Activated naive CD4-positive, alpha-beta T cell treated with anti-CD3 and anti-CD28 coated beads, Interleukin-2, amount 50 U/mL, for 72 hours (primary cell): ENCODE results near the gene DPF1. TPM values are rescaled to one million over a fixed set of nuclear protein-coding genes. Genes with fewer than 3 reads are reported as not detected.

Source experiments
- ATAC-seq, 2 donors: fragments of 150-1000 bp; cut with Tn5 transposase; 2 replicates each; pipeline ENCODE4 v1.10.0; 2021; ENCODE audit warnings: mild to moderate bottlenecking in 2 of 2, moderate library complexity in 2 of 2
- DNase-seq, 2 donors: peaks; one replicate each; pipeline ENCODE4 v3.0.0; 2021 to 2022; ENCODE audit warnings: low spot score in 2 of 2
- H3K27ac Mint-ChIP-seq, 2 donors: one replicate each; pipeline ENCODE4 v1.8.0; 2022; ENCODE audit warnings: mild to moderate bottlenecking in 2 of 2, mixed read lengths in 2 of 2
- H3K36me3 Mint-ChIP-seq, 2 donors: one replicate each; pipeline ENCODE4 v1.8.0; 2022; ENCODE audit warnings: mixed read lengths in 2 of 2
- H3K9me3 Mint-ChIP-seq, 2 donors: one replicate each; pipeline ENCODE4 v1.8.0; 2022; ENCODE audit warnings: mixed read lengths in 2 of 2
- total RNA-seq, 2 donors: library from RNA; stranded (reverse); gene quantifications; one replicate each; pipeline ENCODE4 v1.2.3, GENCODE V29; 2022

The DPF1 gene
- total RNA-seq, 2 donors from 2014 or later = 2.1 TPM; not detected in 1

DNA sequence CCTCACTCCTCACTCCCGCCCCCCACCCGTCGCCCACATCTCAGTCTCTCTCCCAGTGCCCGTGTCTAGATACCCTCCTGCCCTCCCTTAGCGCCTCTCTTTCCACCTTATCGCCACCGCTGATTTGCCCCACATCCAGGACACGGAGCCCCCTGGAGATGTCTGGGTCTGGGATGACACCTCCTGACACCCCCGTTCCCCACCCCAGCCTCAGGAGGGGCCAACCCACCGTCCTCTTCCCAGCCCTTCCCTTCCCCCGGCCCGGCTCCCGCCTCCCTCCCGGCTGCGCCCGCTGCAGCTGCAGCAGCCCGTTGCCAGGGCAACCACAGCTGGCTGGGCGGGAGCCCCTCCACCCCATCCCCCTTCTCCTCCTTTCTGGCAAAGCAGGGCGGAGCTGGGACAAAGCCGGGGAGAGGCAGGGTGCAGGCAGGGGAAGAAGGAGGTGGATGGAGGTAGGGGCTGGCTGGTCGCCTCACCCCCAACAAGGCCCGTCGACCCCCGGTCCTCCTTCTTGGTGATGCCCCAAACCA, 13.5 kb downstream of the DPF1 start:
- no peaks in the 10 kb centered on the region for H3K9me3 Mint-ChIP-seq
- DNase-seq = no peak
- no peak overlapping the region for H3K27ac Mint-ChIP-seq
- H3K36me3 Mint-ChIP-seq = peaks cover 4 to 10% of the 10 kb centered on the region in 2 donors
- no peak for ATAC-seq

- no peak for DNase-seq
- ATAC-seq = no peak
- Mint-ChIP-seq H3K36me3 (peaks cover 4 to 10% of the 10 kb centered on the region in 2 donors), H3K27ac (no peak overlapping the region), H3K9me3 (no peaks in the 10 kb centered on the region)
Observed at GRCh38 chr19:38209671-38210457, 14.2 kb downstream of the DPF1 start.

DNA sequence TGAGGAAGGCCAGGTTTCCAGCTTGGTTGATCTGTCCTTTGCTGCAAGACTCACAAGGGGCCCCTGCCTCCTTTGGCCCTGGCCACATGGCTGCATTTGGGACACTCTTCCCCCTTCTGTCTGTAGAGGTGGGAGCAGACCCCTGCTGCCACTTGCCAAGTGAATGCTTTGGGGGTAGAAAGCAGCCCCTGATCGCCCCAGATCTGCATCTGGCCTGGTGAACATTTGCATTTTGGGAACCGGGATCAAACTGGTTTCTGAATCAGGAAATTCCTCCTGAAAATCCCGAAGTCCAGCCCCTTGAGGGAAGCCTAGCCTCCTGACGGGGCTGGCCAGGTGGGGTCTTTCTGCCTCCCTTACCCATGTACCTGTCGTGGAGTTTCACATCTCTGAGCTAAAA, 14.9 kb downstream of the DPF1 start:
- Mint-ChIP-seq H3K36me3 (peaks cover 4 to 10% of the 10 kb centered on the region in 2 donors), H3K27ac (no peak overlapping the region), H3K9me3 (no peaks in the 10 kb centered on the region)
- DNase-seq (no peak), ATAC-seq (no peak)

GRCh38 chr19:38208571-38208970, 15.5 kb downstream of the DPF1 start:
- no peak overlapping the region for H3K27ac Mint-ChIP-seq
- peaks cover 0 to 10% of the 10 kb centered on the region in 2 donors for H3K36me3 Mint-ChIP-seq
- ATAC-seq = no peak
- H3K9me3 Mint-ChIP-seq = no peaks in the 10 kb centered on the region
- no peak for DNase-seq

DNA sequence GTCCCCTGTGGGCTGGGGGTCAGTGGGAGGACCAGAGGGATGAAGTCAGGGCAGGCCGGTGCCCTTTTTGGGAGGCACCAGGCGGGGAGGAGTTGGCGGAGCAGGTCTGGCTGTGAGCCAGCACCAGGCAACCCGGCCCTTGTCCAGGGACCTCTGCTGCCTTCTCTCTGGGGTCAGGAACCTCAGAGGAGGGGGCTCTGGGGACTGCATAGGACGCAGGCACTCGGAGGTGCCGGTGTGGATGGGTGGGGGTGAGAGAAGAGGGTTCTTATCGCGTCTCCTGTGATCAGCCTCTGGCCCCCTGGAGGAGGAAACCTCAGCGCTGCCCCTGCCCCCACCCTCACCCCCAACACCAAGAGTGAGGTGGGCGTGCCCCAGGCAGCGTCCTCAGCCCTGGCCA, 16.5 kb downstream of the DPF1 start:
- Mint-ChIP-seq H3K27ac (no peak overlapping the region), H3K9me3 (no peaks in the 10 kb centered on the region), H3K36me3 (peaks cover 0 to 15% of the 10 kb centered on the region in 2 donors)
- ATAC-seq = no peak
- no peak for DNase-seq

- DNase-seq (no peak), ATAC-seq (no peak)
- Mint-ChIP-seq H3K36me3 (peaks cover 0 to 15% of the 10 kb centered on the region in 2 donors), H3K9me3 (no peaks in the 10 kb centered on the region), H3K27ac (no peak overlapping the region)
Observed at GRCh38 chr19:38206928-38207327, 17.1 kb downstream of the DPF1 start.

DNA sequence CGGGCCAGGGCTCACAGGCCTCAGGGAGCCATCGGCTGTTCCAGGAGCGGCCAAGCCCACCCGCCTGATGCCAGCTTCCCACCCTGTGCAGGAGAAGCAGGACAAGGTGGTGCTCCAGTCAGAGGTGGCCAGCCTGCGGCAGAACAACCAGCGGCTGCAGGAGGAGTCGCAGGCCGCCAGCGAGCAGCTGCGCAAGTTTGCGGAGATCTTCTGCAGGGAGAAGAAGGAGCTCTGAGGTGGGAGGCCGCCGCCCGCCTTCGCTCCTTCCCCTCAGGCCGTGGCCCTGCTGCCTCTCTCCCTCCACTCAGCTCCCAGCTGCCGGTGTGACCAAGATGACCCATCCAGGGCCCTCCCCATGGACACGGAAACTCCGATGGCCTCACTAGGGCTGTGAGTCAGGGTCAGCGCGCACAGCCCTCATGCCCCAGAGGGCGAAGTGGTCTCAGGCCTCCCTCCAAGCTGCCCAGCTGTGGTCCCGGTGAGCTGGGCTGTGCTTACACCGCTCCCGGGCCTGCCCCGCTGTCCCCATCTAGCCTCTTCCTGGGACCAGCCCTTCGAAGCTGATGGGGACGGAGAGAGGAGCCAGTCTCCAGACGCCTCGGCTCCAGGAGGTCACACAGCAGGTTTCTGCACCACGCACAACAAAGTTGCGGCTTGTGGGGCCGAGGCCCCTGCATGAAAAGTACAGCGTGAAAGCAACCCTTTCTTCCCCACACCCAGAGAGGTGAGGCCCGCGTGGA, 17.8 kb downstream of the DPF1 start:
- Mint-ChIP-seq H3K27ac (no peak overlapping the region), H3K36me3 (peaks cover 0 to 15% of the 10 kb centered on the region in 2 donors), H3K9me3 (no peaks in the 10 kb centered on the region)
- no peak for DNase-seq
- no peak for ATAC-seq

- Mint-ChIP-seq H3K27ac (no peak overlapping the region), H3K9me3 (no peaks in the 10 kb centered on the region), H3K36me3 (peaks cover 0 to 8% of the 10 kb centered on the region in 2 donors)
- ATAC-seq = no peak
- no peak for DNase-seq
Observed at GRCh38 chr19:38204728-38205127, 19.3 kb downstream of the DPF1 start.

- H3K27ac Mint-ChIP-seq = no peak overlapping the region
- no peaks in the 10 kb centered on the region for H3K9me3 Mint-ChIP-seq
- H3K36me3 Mint-ChIP-seq = peaks cover 0 to 5% of the 10 kb centered on the region in 2 donors
- DNase-seq (no peak), ATAC-seq (no peak)
Observed at GRCh38 chr19:38204096-38204495, 19.9 kb downstream of the DPF1 start.

DNA sequence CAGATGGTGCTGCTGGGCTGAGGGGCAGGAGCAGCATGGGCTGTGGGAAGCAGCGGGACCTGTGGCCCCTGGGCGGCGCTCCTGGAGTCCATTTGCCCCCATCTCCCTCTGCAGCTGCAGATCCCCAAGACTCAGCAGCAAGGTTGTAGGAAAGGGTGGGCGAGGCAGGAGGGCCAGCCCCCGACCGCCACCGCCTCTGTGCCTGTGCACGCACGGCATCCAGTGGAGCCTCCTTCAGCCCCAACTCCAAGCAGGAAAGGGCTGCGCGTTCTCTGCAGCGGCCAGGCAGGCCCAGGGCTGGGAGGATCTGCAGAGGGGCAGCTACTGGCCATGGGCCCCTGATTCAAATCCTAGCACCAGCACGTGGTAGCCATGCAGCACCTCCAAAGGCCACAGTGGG, 20.8 kb downstream of the DPF1 start:
- ATAC-seq (no peak), DNase-seq (no peak)
- Mint-ChIP-seq H3K36me3 (peaks cover 0 to 5% of the 10 kb centered on the region in 2 donors), H3K27ac (no peak overlapping the region), H3K9me3 (no peaks in the 10 kb centered on the region)

- no peak for DNase-seq
- no peak for ATAC-seq
- Mint-ChIP-seq H3K36me3 (peaks cover 0 to 5% of the 10 kb centered on the region in 2 donors), H3K9me3 (no peaks in the 10 kb centered on the region), H3K27ac (no peak overlapping the region)
Observed at GRCh38 chr19:38202504-38202903, 21.5 kb downstream of the DPF1 start.

DNA sequence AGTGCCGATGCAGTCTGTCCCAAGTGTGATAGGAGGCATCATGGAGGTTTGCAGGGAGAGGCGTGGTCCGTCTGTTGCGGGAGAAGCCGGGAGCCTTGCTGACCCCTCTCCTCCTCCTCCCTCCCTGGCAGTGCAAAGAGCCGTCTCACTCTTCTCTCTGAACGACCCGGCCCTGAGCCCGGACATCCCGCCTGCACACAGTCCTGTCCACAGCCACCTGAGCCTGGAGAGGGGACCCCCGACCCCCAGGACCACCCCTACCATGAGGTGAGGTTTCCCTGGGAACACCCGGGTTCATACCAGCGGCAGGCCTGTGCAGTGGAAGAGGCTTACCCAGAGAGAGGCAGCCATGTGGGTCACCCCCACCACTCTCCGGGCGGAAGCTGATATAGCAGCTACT, 22.3 kb downstream of the DPF1 start:
- ATAC-seq = no peak
- H3K27ac Mint-ChIP-seq = no peak overlapping the region

GRCh38 chr19:38199340-38199739, 24.7 kb downstream of the DPF1 start:
- peaks cover 11 to 17% of the 10 kb centered on the region in 2 donors for H3K36me3 Mint-ChIP-seq
- H3K27ac Mint-ChIP-seq = no peak overlapping the region
- DNase-seq = no peak
- no peak for ATAC-seq
- H3K9me3 Mint-ChIP-seq = peaks cover 0 to 8% of the 10 kb centered on the region in 2 donors

More for the DNA sequence above, 22.3 kb downstream of the DPF1 start:
- Mint-ChIP-seq H3K9me3 (no peaks in the 10 kb centered on the region), H3K36me3 (peaks cover 0 to 5% of the 10 kb centered on the region in 2 donors)
- no peak for DNase-seq

DNA sequence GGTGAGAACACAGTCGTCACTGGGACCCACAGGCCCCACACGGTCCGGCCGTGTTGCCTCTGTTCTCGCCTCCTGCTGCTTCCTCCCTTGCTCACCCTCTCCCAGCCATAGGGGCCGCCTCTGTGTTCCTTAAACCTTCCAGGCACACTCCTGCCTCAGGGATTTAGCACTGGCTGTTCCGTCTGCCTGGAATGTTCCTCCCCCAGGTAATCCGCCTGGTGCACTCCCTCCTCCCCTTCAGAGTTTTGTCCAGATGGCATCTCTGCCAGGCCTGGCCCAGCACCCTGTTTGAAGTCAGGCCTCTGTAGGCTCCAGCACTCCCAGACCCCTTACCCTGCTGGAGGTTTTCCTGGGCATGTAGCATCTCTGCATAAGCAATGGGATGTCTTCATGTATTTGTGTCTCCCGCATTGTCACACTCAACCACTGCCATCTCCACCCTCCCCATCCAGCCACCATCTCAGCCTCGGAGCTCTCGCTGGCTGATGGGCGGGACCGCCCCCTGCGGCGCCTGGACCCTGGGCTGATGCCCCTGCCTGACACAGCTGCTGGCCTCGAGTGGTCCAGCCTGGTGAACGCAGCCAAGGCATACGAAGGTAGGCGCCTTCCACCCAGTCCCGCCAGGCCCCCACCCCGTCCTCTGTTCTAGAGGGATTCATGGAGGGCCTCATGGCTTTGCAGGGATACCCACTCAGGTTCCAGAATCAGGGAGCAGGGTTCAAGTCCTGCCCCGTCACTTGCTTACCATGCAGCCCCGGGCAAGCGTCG, 25.9 kb downstream of the DPF1 start:
- DNase-seq = no peak
- peaks cover 11 to 17% of the 10 kb centered on the region in 2 donors for H3K36me3 Mint-ChIP-seq
- H3K27ac Mint-ChIP-seq = peak overlapping the region in 1 of 2 donors; percentile 17
- peaks cover 0 to 8% of the 10 kb centered on the region in 2 donors for H3K9me3 Mint-ChIP-seq
- ATAC-seq = no peak

DNA sequence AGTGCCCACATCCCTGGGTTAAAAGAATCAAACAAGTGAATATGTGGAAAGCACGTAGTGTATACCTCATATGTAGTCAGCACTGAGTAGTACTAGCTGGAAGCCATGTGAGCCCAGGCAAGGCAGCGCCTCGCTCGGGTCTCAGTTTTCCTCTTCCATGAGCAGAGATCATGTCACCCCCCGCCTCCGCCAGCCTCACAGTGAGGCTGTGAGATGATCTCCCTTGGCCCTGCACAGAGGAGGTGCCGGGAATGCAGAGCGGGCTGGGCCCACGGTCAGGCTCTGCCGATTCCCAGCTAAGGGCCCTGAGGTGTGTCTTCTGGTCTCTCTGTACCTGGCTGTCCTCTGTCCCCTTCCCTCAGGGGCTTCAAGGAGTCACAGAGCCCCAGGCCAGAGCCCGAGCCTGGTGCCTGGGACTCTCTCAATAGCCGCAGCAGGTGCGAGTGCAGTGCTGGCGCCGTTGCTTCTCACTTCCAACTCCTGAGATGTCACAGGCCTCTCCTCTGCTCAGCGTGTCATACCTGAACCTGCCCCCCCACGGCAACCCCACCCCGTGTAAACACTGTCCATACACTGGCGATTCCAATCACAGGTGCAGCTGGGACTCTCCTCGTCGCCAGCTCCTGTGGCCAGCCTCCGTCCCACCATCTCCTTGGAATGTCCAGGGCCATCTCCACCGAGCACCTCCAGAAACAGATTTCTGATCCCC, 26.9 kb downstream of the DPF1 start:
- DNase-seq = no peak
- peaks cover 11 to 12% of the 10 kb centered on the region in 2 donors for H3K36me3 Mint-ChIP-seq
- peaks cover 0 to 8% of the 10 kb centered on the region in 2 donors for H3K9me3 Mint-ChIP-seq
- ATAC-seq = no peak
- peak overlapping the region in 1 of 2 donors; percentile 54 for H3K27ac Mint-ChIP-seq

DNA sequence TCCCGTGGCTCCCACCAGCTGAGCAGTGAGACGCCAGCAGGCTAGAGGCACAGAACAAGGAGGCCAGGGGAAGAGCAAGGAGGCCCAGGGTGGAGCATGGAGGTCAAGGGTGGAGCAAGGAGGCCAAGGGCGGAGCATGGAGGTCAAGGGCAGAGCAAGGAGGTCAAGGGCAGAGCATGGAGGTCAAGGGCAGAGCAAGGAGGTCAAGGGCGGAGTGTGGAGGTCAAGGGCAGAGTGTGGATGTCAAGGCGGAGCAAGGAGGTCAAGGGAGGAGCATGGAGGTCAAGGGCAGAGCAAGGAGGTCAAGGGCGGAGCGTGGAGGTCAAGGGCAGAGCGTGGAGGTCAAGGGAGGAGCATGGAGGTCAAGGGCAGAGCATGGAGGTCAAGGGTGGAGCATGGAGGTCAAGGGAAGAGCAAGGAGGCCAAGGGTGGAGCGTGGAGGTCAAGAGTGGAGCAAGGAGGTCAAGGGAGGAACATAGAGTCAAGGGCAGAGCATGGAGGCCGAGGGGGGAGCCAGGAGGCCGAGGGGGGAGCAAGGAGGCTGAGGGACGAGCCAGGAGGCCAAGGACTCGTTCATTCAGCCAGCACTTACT, 27.7 kb downstream of the DPF1 start:
- DNase-seq (no peak), ATAC-seq (no peak)
- Mint-ChIP-seq H3K36me3 (peaks cover 11 to 12% of the 10 kb centered on the region in 2 donors), H3K9me3 (peaks cover 0 to 8% of the 10 kb centered on the region in 2 donors), H3K27ac (peak overlapping the region; percentile 54 to 94)
